Measurements from ENCODE around the gene TWIST2. TPM values are rescaled to one million over a fixed set of nuclear protein-coding genes. Genes with fewer than 3 reads are reported as not detected.

The TWIST2 gene
- total RNA-seq, 2 experiments from 2014 or later: not detected

DNA sequence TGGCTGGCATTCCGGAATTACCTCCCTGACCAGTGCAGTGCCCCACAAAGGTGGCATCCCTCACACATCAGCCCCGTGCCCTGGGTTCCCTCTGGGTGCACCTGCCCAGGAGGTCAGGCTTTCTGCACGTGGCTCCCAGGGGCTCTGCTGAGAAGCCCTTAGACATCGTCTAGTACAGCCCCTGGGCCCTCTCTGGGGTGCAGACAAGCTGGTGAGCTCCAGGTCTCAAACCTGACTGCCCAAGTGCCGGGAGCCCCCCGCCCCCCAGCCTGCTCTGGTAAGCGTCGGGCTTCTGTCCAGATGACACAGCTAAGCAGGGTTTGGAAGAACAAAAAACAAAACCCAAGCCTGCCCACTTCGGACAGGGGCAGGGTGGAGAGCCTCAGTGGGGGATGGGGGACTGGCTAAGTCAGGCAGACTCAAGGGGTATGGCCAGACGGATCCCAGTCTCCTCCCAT, 20.2 kb downstream of the TWIST2 start:
- H3K4me3 Mint-ChIP-seq: no peak overlapping the region
- ATAC-seq: no peak
- ChIA-PET CTCF (no interaction called here), POLR2A (interaction anchor here (0.5 kb wide), 1 partner anchor 207 kb away, joined by 4 read pairs; no protein-coding TSS in a partner anchor)
- intact Hi-C loops (cut with micrococcal nuclease): no loop called here
- TF ChIP-seq, protein P1, sequence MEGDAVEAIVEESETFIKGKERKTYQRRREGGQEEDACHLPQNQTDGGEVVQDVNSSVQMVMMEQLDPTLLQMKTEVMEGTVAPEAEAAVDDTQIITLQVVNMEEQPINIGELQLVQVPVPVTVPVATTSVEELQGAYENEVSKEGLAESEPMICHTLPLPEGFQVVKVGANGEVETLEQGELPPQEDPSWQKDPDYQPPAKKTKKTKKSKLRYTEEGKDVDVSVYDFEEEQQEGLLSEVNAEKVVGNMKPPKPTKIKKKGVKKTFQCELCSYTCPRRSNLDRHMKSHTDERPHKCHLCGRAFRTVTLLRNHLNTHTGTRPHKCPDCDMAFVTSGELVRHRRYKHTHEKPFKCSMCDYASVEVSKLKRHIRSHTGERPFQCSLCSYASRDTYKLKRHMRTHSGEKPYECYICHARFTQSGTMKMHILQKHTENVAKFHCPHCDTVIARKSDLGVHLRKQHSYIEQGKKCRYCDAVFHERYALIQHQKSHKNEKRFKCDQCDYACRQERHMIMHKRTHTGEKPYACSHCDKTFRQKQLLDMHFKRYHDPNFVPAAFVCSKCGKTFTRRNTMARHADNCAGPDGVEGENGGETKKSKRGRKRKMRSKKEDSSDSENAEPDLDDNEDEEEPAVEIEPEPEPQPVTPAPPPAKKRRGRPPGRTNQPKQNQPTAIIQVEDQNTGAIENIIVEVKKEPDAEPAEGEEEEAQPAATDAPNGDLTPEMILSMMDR (IDR thresholded peaks at IDR 0.05): no peak
- no peak for DNase-seq
- peaks cover 3% of the 10 kb centered on the region for H3K4me1 Mint-ChIP-seq (ENCODE audit: low read depth)
- H3K27ac Mint-ChIP-seq: no peak overlapping the region
- H3K9me3 Mint-ChIP-seq: peaks cover 2% of the 10 kb centered on the region
- H3K27me3 Mint-ChIP-seq: peaks cover 5% of the 10 kb centered on the region
- H3K36me3 Mint-ChIP-seq (ENCODE audit: low read depth): no peaks in the 10 kb centered on the region

DNA sequence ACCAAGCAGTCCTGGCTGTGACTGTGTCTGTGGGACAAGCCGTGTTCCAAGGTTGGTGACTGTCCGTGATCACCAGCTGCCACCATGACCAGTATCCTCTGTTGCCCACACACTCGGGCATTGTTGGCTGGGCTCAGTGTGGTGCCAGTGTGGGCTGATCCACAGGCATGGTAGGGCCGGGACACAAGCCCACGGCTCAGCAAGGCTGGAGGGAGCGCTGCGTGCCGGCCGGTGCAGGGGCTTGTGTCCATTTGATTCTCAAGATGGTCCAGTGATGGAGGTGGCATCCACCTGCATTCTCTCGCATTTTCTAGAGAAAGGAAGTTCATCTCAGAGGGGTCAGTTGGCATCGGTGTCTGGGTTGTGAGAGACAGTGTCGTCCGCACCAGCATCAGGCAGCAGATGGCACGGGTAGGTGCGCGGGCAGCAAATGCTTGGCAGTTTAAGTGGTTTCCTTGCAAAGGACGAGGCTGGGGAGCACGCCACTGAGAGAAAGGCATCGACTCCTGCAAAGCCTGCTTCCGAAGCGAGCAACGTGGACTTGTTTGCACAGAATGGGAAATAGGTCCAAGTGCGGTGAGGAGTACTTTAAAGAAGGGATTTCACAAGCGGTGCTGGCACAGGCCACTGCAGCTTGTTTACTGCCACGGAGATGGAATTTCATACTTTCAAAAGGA, 20.9 kb downstream of the TWIST2 start:
- DNase-seq (no peak), ATAC-seq (no peak)
- Mint-ChIP-seq H3K27ac (no peak overlapping the region), H3K4me3 (no peak overlapping the region), H3K27me3 (peaks cover 9% of the 10 kb centered on the region), H3K4me1 (ENCODE audit: low read depth) (peaks cover 3% of the 10 kb centered on the region), H3K36me3 (ENCODE audit: low read depth) (no peaks in the 10 kb centered on the region), H3K9me3 (peaks cover 2% of the 10 kb centered on the region)
- ChIA-PET POLR2A (no interaction called here), CTCF (no interaction called here)
- intact Hi-C loops (cut with micrococcal nuclease): no loop called here
- TF ChIP-seq, protein P1 (IDR thresholded peaks at IDR 0.05): no peak

DNA sequence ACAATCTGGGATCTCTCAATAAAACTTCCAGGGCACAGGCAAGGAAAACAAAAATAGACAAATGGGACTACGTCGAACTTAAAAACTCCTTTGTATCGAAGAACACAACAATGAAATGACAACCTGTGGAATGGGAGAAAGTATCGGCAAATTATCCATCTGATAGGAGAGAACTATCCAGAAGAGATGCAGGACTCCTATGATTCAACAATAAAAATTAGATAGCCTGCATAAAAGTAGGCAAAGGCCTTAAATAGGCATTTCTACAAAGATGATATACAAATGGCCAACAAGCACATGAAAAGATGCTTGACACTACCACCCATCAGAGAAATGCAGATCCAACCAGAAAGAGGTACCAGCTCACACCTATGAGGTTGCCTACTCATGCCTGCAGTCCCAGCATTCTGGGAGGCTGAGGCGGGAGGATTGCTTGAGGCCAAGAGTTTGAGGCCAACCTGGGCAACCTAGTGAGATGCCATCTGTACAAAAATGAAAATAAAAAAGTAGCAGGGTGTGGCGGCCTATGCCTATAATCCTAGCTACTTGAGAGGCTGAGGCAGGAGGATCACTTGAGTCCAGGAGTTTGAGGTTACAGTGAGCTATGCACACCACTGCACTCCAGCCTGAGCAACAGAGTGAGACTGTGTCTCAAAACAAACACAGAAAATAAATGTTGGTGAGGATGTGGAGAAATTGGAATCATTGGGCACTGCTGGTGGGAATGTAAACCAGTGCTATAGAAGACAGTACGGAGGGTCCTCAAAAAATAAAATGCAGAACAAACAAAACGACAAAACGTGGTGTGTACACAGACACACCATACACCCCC, 21.6 kb downstream of the TWIST2 start:
- TF ChIP-seq, protein P1 (IDR thresholded peaks at IDR 0.05): no peak
- ChIA-PET CTCF (no interaction called here), POLR2A (no interaction called here)
- Mint-ChIP-seq H3K4me1 (ENCODE audit: low read depth) (no peaks in the 10 kb centered on the region), H3K27ac (no peak overlapping the region), H3K4me3 (no peak overlapping the region), H3K27me3 (peaks cover 6% of the 10 kb centered on the region), H3K9me3 (peaks cover 2% of the 10 kb centered on the region), H3K36me3 (ENCODE audit: low read depth) (no peaks in the 10 kb centered on the region)
- intact Hi-C loops (cut with micrococcal nuclease): no loop called here
- ATAC-seq: peak; percentile 27
- DNase-seq: peak; percentile 30

DNA sequence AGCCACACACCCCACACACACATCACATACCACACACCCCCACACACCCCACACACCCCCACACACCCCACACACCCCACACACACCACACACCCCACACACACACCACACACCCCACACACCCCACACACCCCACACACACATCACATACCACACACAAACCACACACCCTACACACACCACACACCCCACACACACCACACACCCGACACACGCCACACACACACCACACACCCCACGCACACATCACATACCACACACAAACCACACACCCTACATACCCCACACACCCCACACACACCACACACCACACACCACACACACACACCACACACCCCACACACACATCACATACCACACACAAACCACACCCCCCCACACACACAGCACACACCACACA, 22.4 kb downstream of the TWIST2 start:
- POLR2A ChIA-PET: no interaction called here
- TF ChIP-seq, protein P1 (IDR thresholded peaks at IDR 0.05): no peak
- ATAC-seq (no peak), DNase-seq (no peak)
- intact Hi-C loops (cut with micrococcal nuclease): no loop called here
- H3K9me3 Mint-ChIP-seq: peaks cover 2% of the 10 kb centered on the region
- no peak overlapping the region for H3K4me3 Mint-ChIP-seq
- no peak overlapping the region for H3K27ac Mint-ChIP-seq
- H3K36me3 Mint-ChIP-seq (ENCODE audit: low read depth): no peaks in the 10 kb centered on the region
- CTCF ChIA-PET: no interaction called here
- H3K27me3 Mint-ChIP-seq: peaks cover 6% of the 10 kb centered on the region
- no peaks in the 10 kb centered on the region for H3K4me1 Mint-ChIP-seq (ENCODE audit: low read depth)

DNA sequence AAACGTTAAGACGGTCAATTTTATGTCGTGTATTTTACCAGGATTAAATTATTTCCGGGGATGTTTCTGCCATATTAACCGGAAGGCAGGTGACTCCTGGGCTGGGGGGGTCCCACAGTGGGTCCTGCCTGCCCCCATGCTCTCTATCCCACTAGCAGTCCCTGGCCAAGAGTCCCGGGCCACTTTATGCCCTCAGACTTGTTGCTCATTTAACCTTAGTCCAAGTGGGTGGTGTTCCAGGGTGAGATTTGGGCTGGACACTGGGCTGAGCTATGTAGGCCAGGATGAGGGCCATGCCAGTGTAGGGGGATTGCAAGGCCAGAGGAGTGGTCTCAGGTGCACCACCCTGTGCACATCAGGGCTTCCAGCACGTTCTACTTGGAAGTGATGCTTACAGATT, 24.1 kb downstream of the TWIST2 start:
- DNase-seq: no peak
- POLR2A ChIA-PET: no interaction called here
- Mint-ChIP-seq H3K4me1 (ENCODE audit: low read depth) (no peaks in the 10 kb centered on the region), H3K27me3 (peaks cover 6% of the 10 kb centered on the region), H3K27ac (no peak overlapping the region), H3K4me3 (no peak overlapping the region), H3K9me3 (peaks cover 2% of the 10 kb centered on the region), H3K36me3 (ENCODE audit: low read depth) (no peaks in the 10 kb centered on the region)
- CTCF ChIA-PET: no interaction called here
- TF ChIP-seq, protein P1 (IDR thresholded peaks at IDR 0.05): no peak
- intact Hi-C loops (cut with micrococcal nuclease): no loop called here
- no peak for ATAC-seq

All from activated CD8-positive, alpha-beta T cell treated with anti-CD3 and anti-CD28 coated beads for 36 hours (primary cell).